Thyroid gland (tissue), 4 donors: Measurements from ENCODE around the gene MDH1B. TPM values are rescaled to one million over a fixed set of nuclear protein-coding genes. Genes with fewer than 3 reads are reported as not detected.

Source experiments
- DNase-seq, 2 donors: peaks; one replicate each; pipeline ENCODE4 v3.0.0-alpha.2; 2019
- H3K27ac ChIP-seq, 3 donors: fragments of 200-600 bp; sonication (generic); 1 replicate in 2 of 3; 2 replicates in 1 of 3; pipeline ENCODE4 v1.5.1; 2016 to 2019; ENCODE audit warnings: mild to moderate bottlenecking in 1 of 3, moderate library complexity in 1 of 3
- H3K27me3 ChIP-seq: fragments of 200-600 bp; sonication (generic); one replicate; pipeline ENCODE4 v1.5.1; 2019
- H3K36me3 ChIP-seq, 2 donors: fragments of 200-600 bp; sonication (generic); one replicate each; pipeline ENCODE4 v1.5.1; 2016 to 2019
- H3K4me1 ChIP-seq, 2 donors: fragments of 200-600 bp; sonication (generic); one replicate each; pipeline ENCODE4 v1.5.1; 2017 to 2019
- H3K4me3 ChIP-seq, 3 donors: fragments of 200-600 bp; sonication (generic); replicated peaks in 1 of 3; 1 replicate in 2 of 3; 2 replicates in 1 of 3; pipeline ENCODE4 v1.5.1; 2016; ENCODE audit warnings: mild to moderate bottlenecking in 1 of 3
- H3K9me3 ChIP-seq: fragments of 200-600 bp; sonication (generic); one replicate; pipeline ENCODE4 v1.5.1; 2017
- CTCF ChIP-seq, 6 experiments: fragments of 200-600 bp in 3 of 6; fragments of 450-650 bp in 3 of 6; sonication (generic) in 3 of 6; IDR thresholded peaks; one replicate each; pipeline ENCODE4 v1.5.1; 2016 to 2019; ENCODE audit warnings: antibody characterized with exemption in 6 of 6, mild to moderate bottlenecking in 2 of 6, inconsistent platforms in 1 of 6, moderate library complexity in 1 of 6
- POLR2A ChIP-seq, 2 donors: fragments of 450-650 bp; IDR thresholded peaks; one replicate each; pipeline ENCODE4 v1.6.1; 2017; ENCODE audit warnings: antibody characterized with exemption in 2 of 2, mild to moderate bottlenecking in 2 of 2, moderate library complexity in 1 of 2
- WGBS, 2 donors: methylation state at CpG; one replicate each; pipeline ENCODE4 v1.1.5; 2017; 5-methylcytosine and 5-hydroxymethylcytosine counted together
- intact Hi-C: fragments of 100-400 bp; cut with DNase I; formaldehyde crosslinking; loops from one replicate; pipeline ENCODE4 v1.15.1; 2023
- total RNA-seq, 4 donors: library from RNA; depleted of rRNA; stranded (reverse); fragments of >200 nt; gene quantifications; one replicate each; pipeline ENCODE4 v1.2.3, GENCODE V29; 2016

The MDH1B gene
- total RNA-seq, 4 donors from 2014 or later: 5.0 to 15.5 (median 11.5) TPM

DNA sequence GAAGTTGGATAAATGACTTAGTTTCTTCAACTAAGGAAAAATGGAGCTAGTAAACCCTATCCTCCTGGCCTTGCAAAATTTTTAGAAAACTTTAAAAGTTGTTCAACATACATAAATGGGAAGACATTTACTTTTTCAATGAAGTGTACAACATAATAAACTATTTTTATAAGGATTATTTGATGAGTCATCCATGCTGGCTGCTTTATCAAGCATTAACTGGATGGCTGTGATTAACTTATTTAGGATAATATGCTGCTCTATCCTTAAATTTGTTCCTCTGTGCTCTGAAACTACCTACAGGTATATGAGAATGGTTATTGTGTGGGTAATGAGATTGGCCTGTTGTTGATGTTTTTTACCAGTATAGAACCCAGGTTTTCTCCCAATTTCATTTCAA is 68.2 kb downstream of the MDH1B start:
- Histone ChIP-seq H3K4me1 (no peaks in the 10 kb centered on the region), H3K27ac (no peak overlapping the region), H3K9me3 (no peaks in the 10 kb centered on the region), H3K27me3 (no peaks in the 10 kb centered on the region), H3K36me3 (no peaks in the 10 kb centered on the region), H3K4me3 (no peak overlapping the region)
- intact Hi-C loops: loop anchor here (10.0 kb wide), 1 partner anchor 778 kb away; no protein-coding TSS in a partner anchor
- no peak for DNase-seq
- TF ChIP-seq CTCF (IDR thresholded peaks at IDR 0.05) (no peak), POLR2A (IDR thresholded peaks at IDR 0.05) (no peak)

DNA sequence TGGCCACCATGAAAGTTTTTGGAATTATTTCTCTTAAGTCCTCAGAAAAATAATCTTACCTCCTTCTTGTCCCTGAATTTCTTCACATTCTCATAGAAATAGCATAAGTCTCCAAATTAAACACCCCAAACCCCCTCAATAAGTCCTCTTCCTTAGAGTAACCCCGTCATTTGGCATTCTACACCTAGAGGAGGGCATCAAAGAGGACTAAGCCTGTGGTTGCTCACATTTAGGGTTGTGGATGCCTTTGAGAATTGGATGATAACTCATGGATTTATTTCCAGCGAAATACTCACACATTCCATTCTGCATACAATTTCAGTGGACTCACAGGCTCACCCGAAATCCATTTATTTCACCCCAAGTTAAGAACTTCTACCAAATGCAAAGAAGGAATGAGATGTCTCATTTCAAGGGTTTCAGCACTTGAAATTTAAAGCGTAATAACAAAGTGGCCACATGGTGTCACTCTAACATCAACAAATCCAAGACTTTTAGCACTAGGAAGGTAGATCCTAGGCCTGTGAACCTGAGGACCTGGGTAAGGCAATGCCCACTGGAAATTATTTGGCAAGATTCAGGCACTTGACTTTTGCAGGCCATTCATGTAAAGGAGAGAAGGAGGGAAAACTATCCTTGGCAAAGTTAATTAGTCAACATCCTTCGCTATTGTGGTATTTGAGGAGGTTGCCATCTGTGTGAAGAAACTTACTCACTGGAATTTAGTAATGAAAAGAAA is 71.6 kb downstream of the MDH1B start:
- WGBS, 2 donors: 27 to 29% methylated on average over 5 of the region's 5 CpGs
- Histone ChIP-seq H3K36me3 (no peaks in the 10 kb centered on the region), H3K4me3 (no peak overlapping the region), H3K27me3 (no peaks in the 10 kb centered on the region), H3K27ac (no peak overlapping the region), H3K9me3 (no peaks in the 10 kb centered on the region), H3K4me1 (no peaks in the 10 kb centered on the region)
- intact Hi-C loops: loop anchor here (10.0 kb wide), 1 partner anchor 781 kb away; no protein-coding TSS in a partner anchor
- peak; percentile 19 to 22 for DNase-seq
- TF ChIP-seq CTCF (IDR thresholded peaks at IDR 0.05): peak; percentile 39 to 75 (median 56)
- TF ChIP-seq POLR2A (IDR thresholded peaks at IDR 0.05): no peak

GRCh38 chr2:206692971-206693370 is 72.2 kb downstream of the MDH1B start:
- TF ChIP-seq CTCF (IDR thresholded peaks at IDR 0.05) (no peak), POLR2A (IDR thresholded peaks at IDR 0.05) (no peak)
- WGBS, 2 donors: 74 to 78% methylated on average over 7 of the region's 7 CpGs
- intact Hi-C loops: loop anchor here (10.0 kb wide), 1 partner anchor 782 kb away; no protein-coding TSS in a partner anchor
- no peaks in the 10 kb centered on the region for H3K27me3 ChIP-seq
- DNase-seq: no peak
- H3K4me3 ChIP-seq: no peak overlapping the region
- H3K36me3 ChIP-seq: no peaks in the 10 kb centered on the region
- H3K27ac ChIP-seq: no peak overlapping the region
- no peaks in the 10 kb centered on the region for H3K9me3 ChIP-seq
- H3K4me1 ChIP-seq: no peaks in the 10 kb centered on the region

GRCh38 chr2:206688990-206689389 is 76.1 kb downstream of the MDH1B start:
- Histone ChIP-seq H3K27ac (no peak overlapping the region), H3K36me3 (no peaks in the 10 kb centered on the region), H3K4me1 (no peaks in the 10 kb centered on the region), H3K4me3 (no peak overlapping the region), H3K27me3 (peaks cover 3% of the 10 kb centered on the region), H3K9me3 (no peaks in the 10 kb centered on the region)
- no peak for DNase-seq
- intact Hi-C loops: no loop called here
- no peak for TF ChIP-seq CTCF (IDR thresholded peaks at IDR 0.05)
- no peak for TF ChIP-seq POLR2A (IDR thresholded peaks at IDR 0.05)
- 75 to 80% methylated on average over 1 of the region's 1 CpG for WGBS, 2 donors

DNA sequence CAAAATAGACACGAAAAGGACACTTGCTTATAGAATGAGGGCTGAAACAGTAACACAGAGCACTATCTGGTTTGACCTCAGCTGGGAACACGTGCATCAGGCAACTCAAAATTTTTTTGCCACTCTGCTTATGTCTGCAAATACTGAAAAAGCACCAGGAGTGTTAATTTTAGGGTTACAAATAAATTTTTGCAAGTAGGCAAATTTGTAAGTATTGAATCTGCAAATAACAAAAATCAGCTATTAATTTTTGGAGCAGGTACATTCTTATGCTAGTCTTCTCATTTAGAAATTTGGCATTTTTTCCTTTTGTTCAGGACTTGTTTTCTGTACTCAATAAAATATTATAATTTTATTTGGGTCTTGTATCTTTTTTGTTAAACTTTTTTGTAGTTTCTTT is 76.7 kb downstream of the MDH1B start:
- WGBS, 2 donors: 58 to 73% methylated on average over 2 of the region's 2 CpGs
- TF ChIP-seq CTCF (IDR thresholded peaks at IDR 0.05): no peak
- TF ChIP-seq POLR2A (IDR thresholded peaks at IDR 0.05): no peak
- H3K27ac ChIP-seq: no peak overlapping the region
- peaks cover 3% of the 10 kb centered on the region for H3K27me3 ChIP-seq
- H3K4me1 ChIP-seq: no peaks in the 10 kb centered on the region
- H3K36me3 ChIP-seq: no peaks in the 10 kb centered on the region
- intact Hi-C loops: no loop called here
- H3K9me3 ChIP-seq: no peaks in the 10 kb centered on the region
- no peak overlapping the region for H3K4me3 ChIP-seq
- DNase-seq: no peak
